VCaP (cell line): ENCODE measurements around the gene ARRDC3.
"Not testable (repeated sequence)": the region's sequence is repeated elsewhere in the genome, so short reads cannot be mapped to it uniquely, and the experiment has no call there.

ENCODE experiments used
- H3K27ac ChIP-seq: fragments of 450-650 bp; 2 replicates; pipeline ENCODE4 v1.5.1; 2017
- CTCF ChIP-seq: fragments of 450-650 bp; conservative IDR thresholded peaks from 2 replicates; pipeline ENCODE4 v1.5.1; 2017; ENCODE audit warnings: mild to moderate bottlenecking, moderate library complexity

Gene ARRDC3

DNA sequence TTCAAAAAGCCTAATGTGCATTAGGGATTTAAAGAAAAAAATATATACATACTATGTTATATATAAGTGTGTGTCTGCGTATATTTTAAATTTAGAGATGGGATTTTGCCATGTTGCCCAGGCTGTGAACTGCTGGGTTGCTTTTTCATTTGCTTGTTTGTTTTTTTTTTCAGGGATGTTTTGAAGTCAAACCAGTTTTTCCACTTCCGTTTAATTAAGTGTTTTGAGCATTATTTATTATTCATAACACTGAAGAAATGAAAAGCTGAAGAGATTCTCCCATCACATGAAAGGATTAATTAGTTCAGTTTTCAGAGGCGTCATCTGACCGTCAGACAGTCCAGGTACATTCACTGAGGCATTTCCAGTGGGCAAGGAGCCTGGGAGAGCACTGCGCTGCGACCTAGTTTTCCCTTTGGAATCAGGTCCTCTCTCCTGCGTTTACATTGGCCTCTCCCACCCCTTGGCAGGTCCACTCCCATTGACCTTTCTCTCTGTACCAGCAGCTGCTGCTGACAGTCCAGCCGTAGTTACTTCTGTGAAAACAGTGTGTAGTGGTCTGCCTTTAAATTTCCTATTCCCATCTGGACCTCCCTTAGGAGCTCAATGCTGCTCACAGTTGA, 26.0 kb downstream of the ARRDC3 start:
- no peak for TF ChIP-seq CTCF
- peak overlapping the region; percentile 36; the same call in 1 of the 2 replicates for H3K27ac ChIP-seq

DNA sequence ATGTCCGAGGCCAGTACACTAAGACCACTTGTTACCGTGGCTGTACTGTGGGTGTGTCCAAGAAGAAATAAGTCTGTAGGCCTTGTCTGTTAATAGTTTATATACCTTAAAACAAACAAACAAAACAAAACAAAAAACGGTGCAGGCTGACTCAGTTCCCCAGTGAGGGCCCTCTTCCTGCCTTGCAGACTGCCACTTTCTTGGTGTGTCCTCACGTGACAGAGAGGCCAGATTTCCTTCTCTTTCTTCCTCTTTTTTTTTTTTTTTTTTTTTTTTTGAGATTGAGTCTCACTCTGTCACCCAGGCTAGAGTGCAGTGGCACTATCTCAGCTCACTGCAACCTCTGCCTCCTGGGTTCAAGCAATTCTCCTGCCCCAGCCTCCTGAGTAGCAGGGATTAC, 28.2 kb downstream of the ARRDC3 start:
- H3K27ac ChIP-seq, result not testable (repeated sequence)

DNA sequence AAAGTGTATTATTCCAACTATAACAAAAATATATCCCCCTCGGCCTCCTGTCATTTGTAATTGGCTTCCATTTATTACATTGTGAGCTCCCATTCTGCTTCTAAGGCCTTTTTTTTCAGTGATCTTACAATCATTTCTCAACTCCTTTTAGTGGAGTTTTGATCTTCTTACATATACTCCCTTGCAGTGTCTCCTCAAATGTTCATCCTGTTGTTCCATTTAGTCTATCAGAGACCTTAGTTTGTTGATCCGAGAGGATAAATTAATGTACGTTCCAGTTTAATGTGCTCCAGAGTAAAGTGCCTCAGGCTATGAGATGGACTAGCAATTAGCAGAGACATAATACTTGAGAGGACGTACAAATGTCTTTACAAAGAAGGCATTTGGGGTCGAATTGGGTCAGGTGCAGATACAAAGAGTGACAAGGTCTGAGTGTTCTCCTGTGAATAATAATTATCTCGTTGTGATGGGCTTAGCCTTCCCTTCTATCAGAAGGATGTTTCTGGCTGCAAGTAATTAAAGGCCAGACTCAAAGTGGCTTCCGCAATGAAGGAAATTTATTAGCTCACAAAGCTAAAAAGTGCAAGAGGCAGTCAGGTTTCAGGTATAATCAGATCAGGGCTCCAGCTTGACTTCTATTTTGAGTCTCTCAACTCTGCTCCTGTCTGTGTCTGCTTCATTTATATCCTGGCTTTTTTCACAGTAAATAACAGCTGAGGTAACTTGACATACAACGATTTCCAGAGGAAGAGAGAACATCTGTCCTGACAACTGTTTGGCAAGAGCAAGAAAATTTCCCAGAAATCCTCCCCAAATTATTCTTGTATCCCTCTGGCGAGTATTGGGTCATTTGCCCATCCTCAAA, 30.1 kb downstream of the ARRDC3 start:
- TF ChIP-seq CTCF, result no peak
- peak overlapping the region; percentile 29 for H3K27ac ChIP-seq

GRCh38 chr5:91345461-91345860, 37.7 kb downstream of the ARRDC3 start:
- H3K27ac ChIP-seq, result no peak overlapping the region
- no peak for TF ChIP-seq CTCF

DNA sequence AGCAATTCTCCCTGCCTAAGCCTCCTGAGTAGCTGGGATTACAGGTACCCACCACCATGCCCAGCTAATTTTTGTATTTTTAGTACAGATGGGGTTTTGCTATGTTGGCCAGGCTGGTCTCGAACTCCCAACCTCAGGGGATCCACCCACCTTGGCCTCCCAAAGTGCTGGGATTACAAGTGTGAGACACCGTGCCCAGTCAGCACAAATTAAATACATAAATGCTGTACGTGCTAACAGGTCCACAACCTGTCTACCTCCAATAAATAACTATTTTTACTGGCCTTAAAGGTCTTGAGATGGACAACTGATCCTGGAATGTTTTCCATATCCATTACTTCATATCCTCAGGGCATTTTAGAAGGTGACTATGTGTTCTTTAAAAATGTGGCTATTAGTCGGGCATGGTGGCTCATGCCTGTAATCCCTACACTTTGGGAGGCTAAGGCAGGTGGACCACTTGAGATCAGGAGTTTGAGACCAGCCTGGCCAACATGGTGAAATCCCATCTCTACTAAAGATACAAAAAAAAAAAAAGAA, 38.4 kb downstream of the ARRDC3 start:
- not testable (repeated sequence) for H3K27ac ChIP-seq

DNA sequence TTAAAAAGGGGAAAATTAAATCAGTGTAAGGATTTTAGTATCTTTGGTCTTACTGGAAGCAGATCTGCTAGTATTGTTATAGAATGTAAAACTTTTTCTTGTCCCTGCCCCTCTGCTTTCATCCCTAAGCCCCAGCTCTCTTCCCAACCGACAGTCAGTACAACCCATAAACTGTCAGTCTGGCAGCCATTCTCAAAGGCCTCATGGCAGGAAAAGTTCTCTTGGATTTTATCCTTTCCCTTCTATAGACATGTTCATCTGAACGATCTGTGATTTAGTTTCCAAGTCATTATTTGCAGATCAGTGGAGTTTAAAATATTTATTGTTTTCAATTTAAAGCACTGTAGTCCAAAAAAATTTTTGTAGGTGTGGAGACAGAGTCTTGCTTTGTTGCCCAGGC, 39.2 kb downstream of the ARRDC3 start:
- H3K27ac ChIP-seq, result no peak overlapping the region
- no peak for TF ChIP-seq CTCF

- H3K27ac ChIP-seq, result not testable (repeated sequence)
Measured at GRCh38 chr5:91342931-91343330, 40.2 kb downstream of the ARRDC3 start.

DNA sequence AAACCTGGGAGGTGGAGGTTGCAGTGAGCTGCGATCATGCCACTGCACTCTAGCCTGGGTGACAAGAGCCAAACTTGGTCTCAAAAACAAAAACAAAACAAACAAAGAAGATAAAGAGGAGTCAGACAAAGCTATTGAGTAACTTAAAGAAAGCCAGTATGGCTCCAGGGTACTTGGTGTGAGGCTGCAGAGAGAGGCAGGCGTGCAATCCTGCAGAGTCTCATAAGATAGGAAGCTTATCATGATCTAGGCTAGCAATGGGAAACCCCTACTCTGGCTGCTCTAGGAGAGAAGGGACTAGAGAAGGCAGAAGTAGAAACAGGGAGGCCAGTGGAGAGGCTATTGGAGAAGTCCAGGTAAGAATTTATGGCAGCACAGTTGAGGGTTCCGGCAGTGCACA, 42.0 kb downstream of the ARRDC3 start:
- no peak for TF ChIP-seq CTCF

GRCh38 chr5:91340532-91340931, 42.6 kb downstream of the ARRDC3 start:
- no peak overlapping the region for H3K27ac ChIP-seq
- no peak for TF ChIP-seq CTCF

More for the DNA sequence above, 42.0 kb downstream of the ARRDC3 start:
- H3K27ac ChIP-seq, result no peak overlapping the region
